GM12864 (cell line): ENCODE data around the gene TMEM43.

Source experiments
- DNase-seq: peaks from one replicate; pipeline ENCODE4 v3.0.0-alpha.2; 2011; ENCODE audit warnings: low read depth
- H3K4me3 ChIP-seq: 2 replicates; pipeline ENCODE4 v1.5.1; 2011; ENCODE audit warnings: mild to moderate bottlenecking, low read depth, low read length, control low read depth
- CTCF ChIP-seq: IDR thresholded peaks from 2 replicates; pipeline ENCODE4 v1.5.1; 2011; ENCODE audit warnings: low read depth, mild to moderate bottlenecking, moderate library complexity, low read length, control low read depth, inconsistent platforms; ENCODE audit errors: missing control alignments

The TMEM43 gene

GRCh38 chr3:14169435-14169834, 44.6 kb downstream of the TMEM43 start:
- H3K4me3 ChIP-seq, result no peak overlapping the region
- DNase-seq, result no peak
- TF ChIP-seq CTCF, result no peak

- TF ChIP-seq CTCF, result no peak
- H3K4me3 ChIP-seq, result no peak overlapping the region
- DNase-seq, result no peak
Observed at GRCh38 chr3:14169871-14170270, 45.0 kb downstream of the TMEM43 start.

- TF ChIP-seq CTCF, result no peak
- no peak overlapping the region for H3K4me3 ChIP-seq
- DNase-seq, result no peak
Observed at GRCh38 chr3:14170531-14171159, 45.8 kb downstream of the TMEM43 start.

GRCh38 chr3:14172496-14172895, 47.6 kb downstream of the TMEM43 start:
- TF ChIP-seq CTCF, result no peak
- H3K4me3 ChIP-seq, result no peak overlapping the region
- DNase-seq, result no peak

- no peak overlapping the region for H3K4me3 ChIP-seq
- TF ChIP-seq CTCF, result no peak
- DNase-seq, result no peak
Observed at GRCh38 chr3:14174483-14174882, 49.6 kb downstream of the TMEM43 start.

GRCh38 chr3:14175383-14176037, 50.7 kb downstream of the TMEM43 start:
- no peak for TF ChIP-seq CTCF
- H3K4me3 ChIP-seq, result peak overlapping the region; percentile 11; the same call in 1 of the 2 replicates
- peak; percentile 16 for DNase-seq
